ENCODE measurements around the gene ERI2. TPM values are rescaled to one million over a fixed set of nuclear protein-coding genes. Genes with fewer than 3 reads are reported as not detected.
"Not testable (repeated sequence)": the region's sequence is repeated elsewhere in the genome, so short reads cannot be mapped to it uniquely, and the experiment has no call there.

ERI2 gene
- total RNA-seq, 1 experiment from 2014 or later: 16.9 TPM

DNA sequence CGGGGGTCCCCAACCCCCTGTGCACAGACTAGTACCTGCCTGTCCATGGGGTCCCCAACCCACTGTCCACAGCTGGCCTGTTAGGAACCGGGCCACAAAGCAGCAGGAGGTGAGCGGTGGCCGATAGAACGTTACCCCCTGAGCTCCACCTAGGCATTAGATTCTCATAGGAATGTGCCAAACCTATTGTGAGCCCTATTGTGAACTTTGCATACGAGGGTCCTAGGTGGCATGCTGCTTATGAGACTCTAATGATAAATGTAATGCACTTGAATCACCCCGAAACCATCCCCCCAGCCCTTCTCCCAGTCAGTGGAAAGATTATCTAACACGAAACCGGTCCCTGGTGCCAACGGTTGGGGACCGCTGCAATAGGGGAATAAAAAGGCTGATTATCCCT is 1.6 kb upstream of the ERI2 start:
- ATAC-seq (no peak), DNase-seq (ENCODE audit: low spot score) (no peak)
- no peak for TF ChIP-seq NR1H2 (CRISPR knock-in tag; IDR thresholded peaks at IDR 0.05)
- TF ChIP-seq, protein P1, sequence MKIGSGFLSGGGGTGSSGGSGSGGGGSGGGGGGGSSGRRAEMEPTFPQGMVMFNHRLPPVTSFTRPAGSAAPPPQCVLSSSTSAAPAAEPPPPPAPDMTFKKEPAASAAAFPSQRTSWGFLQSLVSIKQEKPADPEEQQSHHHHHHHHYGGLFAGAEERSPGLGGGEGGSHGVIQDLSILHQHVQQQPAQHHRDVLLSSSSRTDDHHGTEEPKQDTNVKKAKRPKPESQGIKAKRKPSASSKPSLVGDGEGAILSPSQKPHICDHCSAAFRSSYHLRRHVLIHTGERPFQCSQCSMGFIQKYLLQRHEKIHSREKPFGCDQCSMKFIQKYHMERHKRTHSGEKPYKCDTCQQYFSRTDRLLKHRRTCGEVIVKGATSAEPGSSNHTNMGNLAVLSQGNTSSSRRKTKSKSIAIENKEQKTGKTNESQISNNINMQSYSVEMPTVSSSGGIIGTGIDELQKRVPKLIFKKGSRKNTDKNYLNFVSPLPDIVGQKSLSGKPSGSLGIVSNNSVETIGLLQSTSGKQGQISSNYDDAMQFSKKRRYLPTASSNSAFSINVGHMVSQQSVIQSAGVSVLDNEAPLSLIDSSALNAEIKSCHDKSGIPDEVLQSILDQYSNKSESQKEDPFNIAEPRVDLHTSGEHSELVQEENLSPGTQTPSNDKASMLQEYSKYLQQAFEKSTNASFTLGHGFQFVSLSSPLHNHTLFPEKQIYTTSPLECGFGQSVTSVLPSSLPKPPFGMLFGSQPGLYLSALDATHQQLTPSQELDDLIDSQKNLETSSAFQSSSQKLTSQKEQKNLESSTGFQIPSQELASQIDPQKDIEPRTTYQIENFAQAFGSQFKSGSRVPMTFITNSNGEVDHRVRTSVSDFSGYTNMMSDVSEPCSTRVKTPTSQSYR (CRISPR knock-in tag; IDR thresholded peaks at IDR 0.05): no peak
- TF ChIP-seq IRF2 (CRISPR knock-in tag; IDR thresholded peaks at IDR 0.05; ENCODE audit: borderline replicate concordance, low read depth): no peak
- no peak for TF ChIP-seq ATF6 (CRISPR knock-in tag; IDR thresholded peaks at IDR 0.05)
- TF ChIP-seq ZSCAN18 (CRISPR knock-in tag; IDR thresholded peaks at IDR 0.05): no peak
- no peak for TF ChIP-seq ESRRA (CRISPR knock-in tag; IDR thresholded peaks at IDR 0.05; ENCODE audit: borderline replicate concordance)
- TF ChIP-seq NFYB (CRISPR knock-in tag; conservative IDR thresholded peaks at IDR 0.05; ENCODE audit: low read depth): no peak
- Mint-ChIP-seq H3K27me3 (ENCODE audit: low read depth) (no peaks in the 10 kb centered on the region; the same call in 1 of the 2 replicates), H3K4me3 (peak overlapping the region; percentile 97), H3K36me3 (no peaks in the 10 kb centered on the region), H3K9me3 (no peaks in the 10 kb centered on the region), H3K4me1 (peaks cover 15% of the 10 kb centered on the region), H3K27ac (peak overlapping the region; percentile 78; the same call in 1 of the 2 replicates)
- ChIA-PET POLR2A (interaction anchor here (1.1 kb wide), 1 partner anchor 273 kb away, joined by 3 read pairs; no protein-coding TSS in a partner anchor), CTCF (interaction anchor here (0.7 kb wide), 1 partner anchor 45 kb away, joined by 3 read pairs; no protein-coding TSS in a partner anchor)

GRCh38 chr16:20805684-20806167 is 546 bp downstream of the ERI2 start:
- not testable (repeated sequence) for ATAC-seq; H3K9me3 Mint-ChIP-seq; H3K27me3 Mint-ChIP-seq (ENCODE audit: low read depth); H3K36me3 Mint-ChIP-seq; DNase-seq (ENCODE audit: low spot score)
- ChIA-PET CTCF (interaction anchor here (0.7 to 1.8 kb wide), 6 partner anchors 14 to 495 kb away, joined by 3 to 9 read pairs (median 4); no protein-coding TSS in a partner anchor), POLR2A (interaction anchor here (1.0 to 1.2 kb wide), 3 partner anchors 45 to 95 kb away, joined by 3 to 7 read pairs (median 3); partner anchors contain the start of genes DCUN1D3 and LYRM1)
- H3K4me3 Mint-ChIP-seq: peak overlapping the region; percentile 97
- H3K27ac Mint-ChIP-seq: peak overlapping the region; percentile 23; the same call in 1 of the 2 replicates
- H3K4me1 Mint-ChIP-seq: peaks cover 15% of the 10 kb centered on the region

DNA sequence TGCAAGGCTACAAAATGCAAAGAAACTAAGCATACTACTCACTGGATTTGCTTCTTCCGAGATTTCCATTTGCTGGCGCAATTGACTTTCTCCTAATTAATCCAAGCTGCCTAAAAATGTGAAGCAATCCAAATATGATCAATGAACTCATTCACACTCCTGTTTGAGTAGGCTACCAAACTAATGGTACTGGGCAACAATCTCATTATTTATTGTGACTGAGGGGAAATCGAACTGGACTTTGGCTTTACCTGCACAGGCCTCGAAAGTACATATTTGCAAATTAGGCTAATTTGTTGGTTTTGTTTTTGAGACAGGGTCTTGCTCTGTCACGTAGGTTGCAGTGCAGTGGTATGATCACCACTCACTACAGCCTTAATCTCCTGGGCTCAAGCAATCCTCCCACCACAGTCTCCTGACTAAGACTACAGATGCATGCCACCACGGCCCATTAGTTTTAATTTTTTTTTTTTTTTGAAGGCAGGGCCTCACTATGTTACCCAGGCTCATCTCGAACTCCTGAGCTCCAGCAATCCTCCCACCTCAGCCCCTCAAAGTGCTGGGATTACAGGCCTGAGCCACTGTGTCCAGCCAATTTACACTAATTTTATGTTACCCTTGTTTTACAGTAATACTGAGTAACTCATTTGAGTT is 2.6 kb downstream of the ERI2 start:
- ATAC-seq: no peak
- ChIA-PET POLR2A (no interaction called here), CTCF (interaction anchor here (0.8 kb wide), 1 partner anchor 198 kb away, joined by 4 read pairs; no protein-coding TSS in a partner anchor)
- no peak for DNase-seq (ENCODE audit: low spot score)
- peaks cover 15% of the 10 kb centered on the region for H3K4me1 Mint-ChIP-seq
- no peaks in the 10 kb centered on the region for H3K36me3 Mint-ChIP-seq
- H3K27ac Mint-ChIP-seq: no peak overlapping the region
- no peaks in the 10 kb centered on the region; the same call in 1 of the 2 replicates for H3K27me3 Mint-ChIP-seq (ENCODE audit: low read depth)
- no peaks in the 10 kb centered on the region for H3K9me3 Mint-ChIP-seq
- no peak overlapping the region for H3K4me3 Mint-ChIP-seq
- no peak for TF ChIP-seq FOXP4 (CRISPR knock-in tag; IDR thresholded peaks at IDR 0.05)
- no peak for TF ChIP-seq FOXJ3 (CRISPR knock-in tag; IDR thresholded peaks at IDR 0.05; ENCODE audit: borderline replicate concordance)
- no peak for TF ChIP-seq ZBTB21 (CRISPR knock-in tag; IDR thresholded peaks at IDR 0.05; ENCODE audit: borderline replicate concordance)
- TF ChIP-seq ATF1 (CRISPR knock-in tag; IDR thresholded peaks at IDR 0.05): no peak
- TF ChIP-seq, protein P2, sequence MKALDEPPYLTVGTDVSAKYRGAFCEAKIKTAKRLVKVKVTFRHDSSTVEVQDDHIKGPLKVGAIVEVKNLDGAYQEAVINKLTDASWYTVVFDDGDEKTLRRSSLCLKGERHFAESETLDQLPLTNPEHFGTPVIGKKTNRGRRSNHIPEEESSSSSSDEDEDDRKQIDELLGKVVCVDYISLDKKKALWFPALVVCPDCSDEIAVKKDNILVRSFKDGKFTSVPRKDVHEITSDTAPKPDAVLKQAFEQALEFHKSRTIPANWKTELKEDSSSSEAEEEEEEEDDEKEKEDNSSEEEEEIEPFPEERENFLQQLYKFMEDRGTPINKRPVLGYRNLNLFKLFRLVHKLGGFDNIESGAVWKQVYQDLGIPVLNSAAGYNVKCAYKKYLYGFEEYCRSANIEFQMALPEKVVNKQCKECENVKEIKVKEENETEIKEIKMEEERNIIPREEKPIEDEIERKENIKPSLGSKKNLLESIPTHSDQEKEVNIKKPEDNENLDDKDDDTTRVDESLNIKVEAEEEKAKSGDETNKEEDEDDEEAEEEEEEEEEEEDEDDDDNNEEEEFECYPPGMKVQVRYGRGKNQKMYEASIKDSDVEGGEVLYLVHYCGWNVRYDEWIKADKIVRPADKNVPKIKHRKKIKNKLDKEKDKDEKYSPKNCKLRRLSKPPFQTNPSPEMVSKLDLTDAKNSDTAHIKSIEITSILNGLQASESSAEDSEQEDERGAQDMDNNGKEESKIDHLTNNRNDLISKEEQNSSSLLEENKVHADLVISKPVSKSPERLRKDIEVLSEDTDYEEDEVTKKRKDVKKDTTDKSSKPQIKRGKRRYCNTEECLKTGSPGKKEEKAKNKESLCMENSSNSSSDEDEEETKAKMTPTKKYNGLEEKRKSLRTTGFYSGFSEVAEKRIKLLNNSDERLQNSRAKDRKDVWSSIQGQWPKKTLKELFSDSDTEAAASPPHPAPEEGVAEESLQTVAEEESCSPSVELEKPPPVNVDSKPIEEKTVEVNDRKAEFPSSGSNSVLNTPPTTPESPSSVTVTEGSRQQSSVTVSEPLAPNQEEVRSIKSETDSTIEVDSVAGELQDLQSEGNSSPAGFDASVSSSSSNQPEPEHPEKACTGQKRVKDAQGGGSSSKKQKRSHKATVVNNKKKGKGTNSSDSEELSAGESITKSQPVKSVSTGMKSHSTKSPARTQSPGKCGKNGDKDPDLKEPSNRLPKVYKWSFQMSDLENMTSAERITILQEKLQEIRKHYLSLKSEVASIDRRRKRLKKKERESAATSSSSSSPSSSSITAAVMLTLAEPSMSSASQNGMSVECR (CRISPR knock-in tag; IDR thresholded peaks at IDR 0.05; ENCODE audit: borderline replicate concordance): no peak
- TF ChIP-seq, protein P3, sequence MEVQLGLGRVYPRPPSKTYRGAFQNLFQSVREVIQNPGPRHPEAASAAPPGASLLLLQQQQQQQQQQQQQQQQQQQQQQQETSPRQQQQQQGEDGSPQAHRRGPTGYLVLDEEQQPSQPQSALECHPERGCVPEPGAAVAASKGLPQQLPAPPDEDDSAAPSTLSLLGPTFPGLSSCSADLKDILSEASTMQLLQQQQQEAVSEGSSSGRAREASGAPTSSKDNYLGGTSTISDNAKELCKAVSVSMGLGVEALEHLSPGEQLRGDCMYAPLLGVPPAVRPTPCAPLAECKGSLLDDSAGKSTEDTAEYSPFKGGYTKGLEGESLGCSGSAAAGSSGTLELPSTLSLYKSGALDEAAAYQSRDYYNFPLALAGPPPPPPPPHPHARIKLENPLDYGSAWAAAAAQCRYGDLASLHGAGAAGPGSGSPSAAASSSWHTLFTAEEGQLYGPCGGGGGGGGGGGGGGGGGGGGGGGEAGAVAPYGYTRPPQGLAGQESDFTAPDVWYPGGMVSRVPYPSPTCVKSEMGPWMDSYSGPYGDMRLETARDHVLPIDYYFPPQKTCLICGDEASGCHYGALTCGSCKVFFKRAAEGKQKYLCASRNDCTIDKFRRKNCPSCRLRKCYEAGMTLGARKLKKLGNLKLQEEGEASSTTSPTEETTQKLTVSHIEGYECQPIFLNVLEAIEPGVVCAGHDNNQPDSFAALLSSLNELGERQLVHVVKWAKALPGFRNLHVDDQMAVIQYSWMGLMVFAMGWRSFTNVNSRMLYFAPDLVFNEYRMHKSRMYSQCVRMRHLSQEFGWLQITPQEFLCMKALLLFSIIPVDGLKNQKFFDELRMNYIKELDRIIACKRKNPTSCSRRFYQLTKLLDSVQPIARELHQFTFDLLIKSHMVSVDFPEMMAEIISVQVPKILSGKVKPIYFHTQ (CRISPR knock-in tag; IDR thresholded peaks at IDR 0.05): no peak

Measured in WTC11 (cell line).